Thyroid gland (tissue), 4 donors: ENCODE data around the gene CKAP5.

ENCODE experiments used
- POLR2A ChIP-seq, 2 donors: fragments of 450-650 bp; IDR thresholded peaks; one replicate each; pipeline ENCODE4 v1.6.1; 2017; ENCODE audit warnings: antibody characterized with exemption in 2 of 2, mild to moderate bottlenecking in 2 of 2, moderate library complexity in 1 of 2
- TF ChIP-seq, protein P1 (sequence below), 6 experiments: fragments of 200-600 bp in 3 of 6; fragments of 450-650 bp in 3 of 6; sonication (generic) in 3 of 6; IDR thresholded peaks; one replicate each; pipeline ENCODE4 v1.5.1; 2016 to 2019; ENCODE audit warnings: antibody characterized with exemption in 6 of 6, mild to moderate bottlenecking in 2 of 6, inconsistent platforms in 1 of 6, moderate library complexity in 1 of 6

DNA sequence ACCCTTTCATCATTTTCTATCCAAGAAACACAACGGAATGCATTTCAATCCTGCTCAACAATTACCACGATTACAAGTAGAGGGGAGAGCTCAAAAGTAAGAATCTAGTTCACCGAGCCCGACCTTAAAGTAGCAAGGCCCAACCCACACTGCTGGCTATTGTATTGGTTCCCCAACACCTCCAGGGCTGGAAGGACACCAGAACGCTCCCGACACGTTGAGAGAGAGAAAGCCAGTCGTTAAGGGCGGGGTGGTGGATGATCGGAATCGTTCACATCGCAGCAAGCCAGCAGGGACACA lies 690 bp downstream of the CKAP5 start:
- TF ChIP-seq, protein P1, sequence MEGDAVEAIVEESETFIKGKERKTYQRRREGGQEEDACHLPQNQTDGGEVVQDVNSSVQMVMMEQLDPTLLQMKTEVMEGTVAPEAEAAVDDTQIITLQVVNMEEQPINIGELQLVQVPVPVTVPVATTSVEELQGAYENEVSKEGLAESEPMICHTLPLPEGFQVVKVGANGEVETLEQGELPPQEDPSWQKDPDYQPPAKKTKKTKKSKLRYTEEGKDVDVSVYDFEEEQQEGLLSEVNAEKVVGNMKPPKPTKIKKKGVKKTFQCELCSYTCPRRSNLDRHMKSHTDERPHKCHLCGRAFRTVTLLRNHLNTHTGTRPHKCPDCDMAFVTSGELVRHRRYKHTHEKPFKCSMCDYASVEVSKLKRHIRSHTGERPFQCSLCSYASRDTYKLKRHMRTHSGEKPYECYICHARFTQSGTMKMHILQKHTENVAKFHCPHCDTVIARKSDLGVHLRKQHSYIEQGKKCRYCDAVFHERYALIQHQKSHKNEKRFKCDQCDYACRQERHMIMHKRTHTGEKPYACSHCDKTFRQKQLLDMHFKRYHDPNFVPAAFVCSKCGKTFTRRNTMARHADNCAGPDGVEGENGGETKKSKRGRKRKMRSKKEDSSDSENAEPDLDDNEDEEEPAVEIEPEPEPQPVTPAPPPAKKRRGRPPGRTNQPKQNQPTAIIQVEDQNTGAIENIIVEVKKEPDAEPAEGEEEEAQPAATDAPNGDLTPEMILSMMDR (IDR thresholded peaks at IDR 0.05): no peak
- no peak for TF ChIP-seq POLR2A (IDR thresholded peaks at IDR 0.05)
